ENCODE measurements around the gene UBQLN4.
"Not testable (repeated sequence)": the region's sequence is repeated elsewhere in the genome, so short reads cannot be mapped to it uniquely, and the experiment has no call there.

UBQLN4 gene

DNA sequence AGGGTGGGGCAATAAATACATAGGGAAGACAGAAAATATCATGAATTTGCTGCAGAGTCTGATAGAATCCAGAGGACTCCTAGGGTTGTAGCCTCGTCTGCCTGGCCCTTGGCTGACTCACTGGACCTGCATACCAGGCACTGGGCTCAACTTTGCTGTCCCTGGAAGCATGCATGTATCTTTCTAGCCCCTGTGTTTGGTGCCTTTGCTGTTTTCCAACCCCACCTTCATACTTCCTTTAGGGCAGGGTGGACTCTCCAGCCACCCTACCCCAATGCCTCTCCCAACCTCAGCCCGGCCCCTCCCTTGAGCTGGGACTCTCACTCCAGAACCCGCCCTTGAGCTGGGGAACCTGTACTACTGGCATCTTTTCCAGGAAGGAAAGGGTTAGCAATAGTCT is 8.6 kb upstream of the UBQLN4 start:
- no peak for DNase-seq (ENCODE audit: low read depth in 3 of 3)

DNA sequence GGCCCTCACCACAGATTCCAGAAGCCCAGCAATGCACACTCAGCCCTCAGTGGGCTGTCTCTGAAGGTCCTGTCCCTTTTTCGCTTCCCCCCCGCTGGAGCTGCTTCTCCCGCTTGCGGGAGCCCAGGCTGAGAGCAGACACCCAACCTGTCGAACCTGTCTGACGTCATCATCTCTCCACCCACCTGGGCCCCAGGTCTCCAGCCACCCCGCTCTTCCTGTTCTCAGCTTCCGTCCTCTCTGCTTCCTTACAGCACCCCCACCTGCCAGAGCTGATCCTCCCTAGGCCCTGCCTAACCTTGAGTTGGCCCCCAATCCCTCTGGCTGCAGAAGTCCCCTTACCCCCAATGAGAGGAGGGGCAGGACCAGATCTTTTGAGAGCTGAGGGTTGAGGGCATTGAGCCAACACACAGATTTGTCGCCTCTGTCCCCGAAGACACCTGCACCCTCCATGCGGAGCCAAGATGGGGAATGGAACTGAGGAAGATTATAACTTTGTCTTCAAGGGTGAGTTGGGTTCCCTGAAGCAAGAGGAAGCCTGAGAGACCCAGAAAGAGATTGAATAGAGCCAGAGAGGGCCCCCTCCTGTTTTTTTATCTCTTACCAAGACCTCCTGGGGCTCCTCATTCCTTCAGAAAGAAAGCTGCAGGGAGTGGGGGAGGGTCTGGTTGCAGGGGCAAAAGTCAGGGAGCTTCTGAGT is 7.5 kb upstream of the UBQLN4 start, which contains the start of gene RAB25:
RAB25 (plus strand) TSS at position 224 of the 700 bp plus-strand sequence; CDS start at position 465, 241 bp downstream.
- no peak for DNase-seq (ENCODE audit: low read depth in 3 of 3)

DNA sequence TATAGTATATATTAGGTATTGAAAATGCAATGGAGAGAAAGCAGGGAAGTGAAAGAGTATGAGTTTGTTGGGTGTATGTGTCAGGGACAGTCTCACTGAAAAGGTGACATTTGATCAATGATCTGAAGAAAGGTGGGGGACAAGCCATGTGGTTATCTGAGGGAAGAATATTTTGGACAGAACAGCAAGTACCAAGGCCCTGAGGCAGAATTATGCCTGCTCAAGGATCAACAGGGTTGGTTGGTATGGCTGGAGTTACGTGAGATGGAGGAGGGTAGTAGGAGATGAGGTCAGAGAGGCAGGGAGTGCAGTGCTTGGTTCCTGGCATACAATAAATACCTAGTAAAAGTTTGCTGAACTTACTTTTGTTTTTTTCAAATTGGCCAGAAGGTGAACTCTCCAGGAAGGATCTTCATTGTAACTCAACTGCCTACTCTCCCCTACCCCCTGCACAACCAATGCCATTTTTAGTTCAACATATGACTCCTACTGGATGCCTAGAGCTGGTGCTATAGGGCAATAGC is 2.8 kb upstream of the UBQLN4 start:
- DNase-seq (ENCODE audit: low read depth in 3 of 3) = no peak

DNA sequence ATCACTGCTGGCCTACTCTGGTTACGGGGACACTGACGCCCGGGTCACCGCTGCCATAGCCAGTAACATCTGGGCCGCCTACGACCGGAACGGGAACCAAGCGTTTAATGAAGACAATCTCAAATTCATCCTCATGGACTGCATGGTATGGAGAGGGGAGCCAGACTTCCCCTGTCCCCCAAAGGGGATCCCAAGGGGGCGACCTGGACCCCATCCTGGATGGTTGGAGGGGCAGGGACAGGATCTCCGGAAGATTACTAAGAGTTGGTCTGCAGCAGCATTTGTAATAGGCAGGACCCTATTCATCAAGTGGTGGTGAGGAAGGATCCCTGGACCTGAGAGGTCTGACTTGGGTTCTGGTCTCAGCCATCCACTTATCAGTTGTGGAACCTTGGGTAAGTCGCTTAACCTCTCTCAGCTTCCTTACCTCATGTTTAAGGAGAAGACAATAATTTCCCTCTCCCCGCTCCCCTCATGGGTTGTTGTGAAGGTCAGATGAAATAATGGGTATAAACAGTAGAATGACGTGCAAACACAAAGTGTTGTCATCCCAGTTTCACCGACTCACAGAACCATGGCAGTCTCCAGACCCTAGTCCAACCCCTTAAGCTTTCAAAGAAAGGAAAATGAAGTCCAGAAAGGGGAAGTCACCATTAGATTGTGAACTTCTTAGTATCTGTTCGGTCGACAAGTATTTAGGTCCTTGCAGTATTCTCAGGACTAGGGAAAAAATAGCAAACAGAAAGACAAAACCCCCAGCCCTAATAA is 1.9 kb upstream of the UBQLN4 start:
- DNase-seq (ENCODE audit: low read depth in 3 of 3) = no peak

DNA sequence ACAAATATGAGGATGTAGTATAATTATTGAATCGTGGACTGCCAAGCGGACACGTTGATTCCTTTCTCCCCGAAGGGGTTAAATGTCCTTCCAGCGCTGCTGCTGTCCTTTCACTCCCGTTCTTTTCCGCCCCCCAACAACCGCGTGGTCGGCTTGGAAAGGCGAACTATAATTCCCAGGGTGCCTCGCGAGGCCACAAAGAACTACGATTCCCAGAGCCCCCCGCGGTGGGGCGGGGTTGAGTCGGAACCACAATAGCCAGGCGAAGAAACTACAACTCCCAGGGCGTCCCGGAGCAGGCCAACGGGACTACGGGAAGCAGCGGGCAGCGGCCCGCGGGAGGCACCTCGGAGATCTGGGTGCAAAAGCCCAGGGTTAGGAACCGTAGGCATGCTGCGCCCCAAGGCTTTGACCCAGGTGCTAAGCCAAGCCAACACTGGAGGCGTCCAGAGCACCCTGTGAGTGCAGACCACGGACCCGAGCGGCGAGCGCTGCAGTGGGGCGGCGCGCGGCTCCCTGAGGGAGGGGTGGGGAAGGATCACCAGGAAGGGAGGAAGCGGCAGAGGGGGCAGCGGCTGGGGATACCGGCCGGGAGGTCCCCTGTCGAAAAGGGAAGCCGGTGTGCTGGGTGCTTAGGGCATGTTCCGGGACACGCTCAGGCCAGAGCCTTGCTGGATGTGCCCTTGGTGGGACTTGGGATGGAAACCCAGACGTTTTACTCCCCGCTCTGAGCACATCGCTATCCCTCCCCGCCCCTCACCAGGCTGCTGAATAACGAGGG is 1.1 kb upstream of the UBQLN4 start, which contains the start of gene LAMTOR2:
LAMTOR2 (plus strand) TSS at position 283 of the 781 bp plus-strand sequence; CDS start at position 391, 108 bp downstream.
- peak; percentile 90 to 96 (median 94) for DNase-seq (ENCODE audit: low read depth in 3 of 3)

DNA sequence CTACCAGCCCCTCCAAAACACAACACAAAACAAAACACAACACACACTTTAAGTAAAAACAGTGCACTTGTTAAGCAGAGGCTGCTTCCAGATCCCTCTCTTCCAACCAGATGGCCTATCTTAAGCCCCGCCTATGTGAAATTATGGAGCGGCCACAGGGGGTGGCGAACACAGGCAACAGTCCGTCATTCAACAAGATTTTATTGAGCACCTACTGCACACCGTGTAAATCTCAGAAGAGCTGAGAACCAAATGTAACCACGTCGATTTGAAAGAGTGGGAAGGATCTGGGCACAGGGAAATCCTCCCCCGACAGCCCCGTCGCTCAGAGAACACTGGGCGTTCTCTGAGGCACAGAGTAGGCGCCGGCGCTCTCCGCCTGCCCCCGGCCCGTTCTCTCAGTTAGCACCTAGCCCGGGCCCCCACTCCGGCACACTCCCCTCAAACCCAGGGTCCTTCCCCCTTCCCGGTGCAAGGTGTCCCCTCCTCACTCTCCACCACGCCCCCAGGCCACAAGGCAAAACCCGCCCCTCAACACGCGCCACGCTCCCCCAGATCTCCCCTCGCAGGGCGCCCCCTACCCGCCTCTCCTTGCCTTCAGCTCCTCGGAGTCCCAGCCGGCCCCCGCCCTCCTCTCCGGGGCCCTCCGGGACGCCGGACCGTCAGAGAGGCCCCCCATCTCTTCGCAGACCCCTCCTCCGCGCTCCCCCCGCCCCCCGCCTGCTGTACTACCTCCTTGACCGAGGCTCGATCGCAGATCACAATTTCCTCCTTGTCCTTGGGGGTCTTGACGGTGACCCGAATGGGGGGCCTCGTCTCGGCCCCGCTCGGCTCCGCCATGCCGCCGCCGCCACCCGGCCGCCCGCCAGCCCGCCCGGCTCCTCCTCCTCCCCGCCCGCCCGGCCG is 483 bp downstream of the UBQLN4 start:
- peak; percentile 49 to 63 (median 49) for DNase-seq (ENCODE audit: low read depth in 3 of 3)

DNA sequence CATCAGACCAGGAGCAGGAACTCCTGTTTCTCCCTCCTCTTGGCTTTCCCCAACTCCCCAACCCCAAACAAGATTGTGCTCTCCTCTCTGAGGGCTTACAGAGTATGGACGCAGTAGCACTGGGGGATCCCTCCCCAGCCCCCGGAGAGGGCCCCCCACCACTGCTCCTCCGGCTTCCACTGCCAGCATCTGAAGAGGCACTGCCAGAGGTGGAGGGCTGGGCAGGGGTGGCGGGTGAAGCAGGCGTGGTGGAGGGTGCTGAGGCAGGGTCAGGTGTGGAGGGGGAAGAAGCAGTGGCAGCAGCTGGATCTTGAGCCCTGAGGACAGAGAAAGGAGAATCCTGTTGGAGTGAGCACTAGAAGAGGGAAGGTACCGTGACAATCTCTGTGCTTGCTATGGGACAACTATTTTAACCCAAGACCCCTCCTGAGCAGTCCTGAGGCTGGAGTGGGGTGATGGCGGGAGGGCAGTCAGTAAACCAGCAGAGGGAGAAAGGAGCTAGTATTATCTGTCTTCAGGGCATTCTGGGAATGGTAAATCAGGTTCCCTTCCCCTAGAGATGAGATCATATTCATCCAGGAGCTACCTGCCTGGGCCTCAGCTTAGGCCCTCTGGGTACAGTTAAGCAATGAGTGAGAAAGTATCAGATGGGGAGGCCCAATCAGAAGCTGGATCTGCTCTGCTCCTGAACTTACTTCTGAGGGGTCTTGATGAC is 2.4 kb downstream of the UBQLN4 start:
- no peak for DNase-seq (ENCODE audit: low read depth in 3 of 3)

DNA sequence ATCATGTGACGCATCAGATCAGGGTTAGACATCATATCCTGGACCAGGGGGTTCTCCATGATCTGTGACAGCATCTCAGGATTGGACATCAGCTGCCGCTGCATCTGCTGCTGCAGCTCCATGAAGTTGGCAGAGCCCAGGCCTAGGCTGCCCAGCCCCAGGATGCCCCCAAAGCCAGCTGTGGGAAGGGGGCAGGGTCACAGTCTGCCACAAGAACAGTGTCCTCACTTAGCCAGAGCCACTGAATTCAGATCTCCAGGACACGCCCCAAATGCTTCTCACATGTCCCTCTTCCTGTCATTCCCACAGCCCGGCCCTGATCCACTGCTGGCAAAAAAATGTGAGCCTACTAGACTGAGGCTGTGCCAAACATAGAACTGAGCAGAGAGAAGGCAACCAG is 3.2 kb downstream of the UBQLN4 start:
- no peak for DNase-seq (ENCODE audit: low read depth in 3 of 3)

DNA sequence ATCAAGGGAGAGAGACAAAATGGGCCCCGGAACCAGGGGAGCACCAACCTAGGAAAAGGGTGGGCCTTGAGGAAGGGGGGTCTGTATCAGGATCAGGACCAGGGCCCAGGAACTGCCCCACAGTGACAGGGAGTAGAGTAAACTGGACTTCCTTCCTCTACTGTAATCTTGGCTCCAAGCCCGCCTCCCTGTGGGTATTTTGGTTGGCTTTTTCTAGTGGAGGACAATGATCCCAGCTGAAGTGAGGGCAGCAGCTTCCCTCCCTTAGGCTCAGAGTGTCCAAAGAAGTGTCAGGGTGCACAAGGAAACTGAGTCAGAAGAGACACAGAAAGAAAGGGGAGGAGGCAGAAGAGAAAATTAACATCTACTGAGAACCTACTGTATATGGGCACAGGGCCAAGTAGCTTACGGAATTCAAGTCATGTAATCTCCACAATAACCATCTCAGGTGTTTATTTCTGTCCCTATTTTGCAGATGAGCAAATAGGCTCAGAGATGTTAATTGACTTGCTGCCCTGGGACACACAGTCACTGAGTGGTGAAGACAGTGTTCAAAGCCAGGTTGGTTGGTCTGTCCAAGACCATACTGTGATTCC is 4.8 kb downstream of the UBQLN4 start:
- DNase-seq (ENCODE audit: low read depth in 3 of 3) = no peak

DNA sequence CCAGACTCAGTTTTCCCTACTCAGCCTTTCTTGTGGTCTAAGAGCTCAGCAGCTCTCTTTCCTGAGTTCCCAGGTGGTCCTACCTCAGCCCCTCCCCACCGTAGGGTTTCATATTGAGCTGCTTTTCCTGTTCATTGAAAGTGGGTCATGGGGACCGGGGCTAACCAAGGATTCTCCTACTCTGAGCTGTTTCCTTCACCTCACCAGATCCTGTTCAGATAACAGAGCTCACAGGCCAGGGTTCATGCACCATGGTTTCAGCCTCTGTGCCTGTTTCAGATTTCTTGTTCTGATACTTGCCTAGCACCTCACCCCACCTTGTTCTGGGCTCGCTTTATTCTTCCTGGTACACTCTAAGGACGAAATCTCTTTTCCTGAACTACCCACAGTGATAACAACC is 8.5 kb downstream of the UBQLN4 start:
- no peak for DNase-seq (ENCODE audit: low read depth in 3 of 3)

DNA sequence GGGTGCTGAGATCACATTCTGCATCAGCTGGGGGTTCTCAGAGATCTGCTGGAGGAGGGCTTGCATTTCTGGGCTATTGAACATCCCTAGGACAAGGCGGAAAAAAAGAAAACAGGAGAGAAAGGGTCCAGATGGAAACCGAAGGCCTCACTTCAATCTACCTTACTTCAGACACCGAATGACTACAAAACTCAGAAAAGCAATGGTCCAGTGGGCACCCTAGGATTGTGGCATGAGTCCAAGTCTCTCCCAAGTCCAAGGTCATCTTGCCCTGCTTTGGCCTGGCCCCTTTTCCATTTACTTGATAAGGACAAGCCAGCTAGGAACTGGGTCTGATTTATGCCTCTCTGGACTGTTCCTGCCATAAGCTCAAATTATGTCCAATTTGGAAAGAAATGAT is 10.8 kb downstream of the UBQLN4 start:
- no peak for DNase-seq (ENCODE audit: low read depth in 3 of 3)

DNA sequence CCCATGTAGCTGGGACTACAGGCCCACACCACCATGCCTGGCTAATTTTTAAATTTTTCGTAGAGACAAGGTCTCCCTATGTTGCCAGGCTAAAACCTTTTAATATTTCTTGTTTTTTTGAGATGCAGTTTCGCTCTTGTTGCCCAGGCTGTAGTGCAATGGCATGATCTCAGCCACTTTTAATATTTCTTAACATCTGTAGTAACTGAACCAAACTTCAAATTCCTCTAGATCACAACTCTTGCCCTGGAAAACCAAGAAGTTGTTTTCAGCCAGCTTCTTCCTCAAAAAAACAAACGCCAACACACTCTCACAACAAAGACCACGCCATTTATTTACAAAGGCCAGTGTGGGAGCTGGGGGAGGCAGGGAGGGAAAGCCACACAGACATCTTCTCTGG is 18.6 kb downstream of the UBQLN4 start:
- not testable (repeated sequence) for DNase-seq (ENCODE audit: low read depth in 3 of 3)

DNA sequence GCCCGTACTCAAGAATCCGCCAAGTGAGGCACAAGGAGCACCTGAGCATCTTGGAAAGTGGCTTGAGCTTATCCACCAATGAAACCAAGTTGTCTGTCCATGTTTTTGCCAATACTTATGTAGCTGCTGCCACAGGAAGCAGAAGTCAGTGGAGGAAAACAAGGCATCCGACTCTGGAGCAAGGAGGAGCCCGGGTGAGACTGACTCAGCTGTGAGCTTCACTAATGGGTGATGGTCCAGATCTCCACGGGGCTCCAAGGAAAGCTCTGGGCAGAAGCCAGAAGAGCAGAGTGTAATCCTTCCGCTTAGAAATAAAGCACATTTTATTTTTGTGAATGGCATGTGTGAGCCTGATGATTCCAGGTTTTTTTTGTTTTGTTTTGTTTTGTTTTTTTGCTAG is 20.6 kb downstream of the UBQLN4 start:
- DNase-seq (ENCODE audit: low read depth in 3 of 3) = no peak

DNA sequence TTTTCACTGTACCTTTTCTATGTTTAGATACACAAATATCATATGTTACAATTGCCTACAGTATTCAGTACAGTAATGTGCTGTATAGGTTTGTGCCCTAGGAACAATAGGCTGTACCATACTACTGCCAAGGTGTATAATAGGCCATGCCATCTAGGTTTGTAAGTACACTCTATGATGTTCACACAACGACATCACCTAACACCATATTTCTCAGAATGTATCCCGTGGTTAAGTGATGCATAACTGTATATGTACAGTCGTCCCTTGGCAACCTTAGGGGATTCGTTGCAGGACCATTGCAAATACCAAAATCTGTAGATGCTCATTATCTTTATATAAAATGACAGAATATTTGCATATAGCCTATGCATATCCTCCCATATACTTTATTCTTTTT is 27.0 kb downstream of the UBQLN4 start:
- DNase-seq (ENCODE audit: low read depth in 3 of 3) = no peak

DNA sequence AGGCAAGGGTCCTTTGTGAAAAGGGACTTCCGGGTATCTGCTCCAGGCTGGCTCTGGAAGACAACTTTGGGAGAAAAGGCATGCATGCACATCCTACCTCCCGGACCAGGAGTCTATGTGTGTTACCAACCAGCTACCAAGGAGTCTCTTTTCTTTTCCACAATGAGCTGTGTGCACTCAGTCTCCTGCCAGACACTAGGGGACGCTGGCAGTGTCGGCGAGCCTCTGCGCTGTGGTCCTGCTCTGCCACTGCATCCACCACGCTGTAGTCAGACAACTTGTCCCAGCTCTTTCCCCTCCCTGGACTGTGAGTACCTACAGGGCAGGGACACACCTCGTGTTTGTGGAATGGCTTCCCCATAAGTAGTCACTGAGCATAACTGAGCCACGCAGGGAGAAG is 27.7 kb downstream of the UBQLN4 start:
- DNase-seq (ENCODE audit: low read depth in 3 of 3) = no peak

DNA sequence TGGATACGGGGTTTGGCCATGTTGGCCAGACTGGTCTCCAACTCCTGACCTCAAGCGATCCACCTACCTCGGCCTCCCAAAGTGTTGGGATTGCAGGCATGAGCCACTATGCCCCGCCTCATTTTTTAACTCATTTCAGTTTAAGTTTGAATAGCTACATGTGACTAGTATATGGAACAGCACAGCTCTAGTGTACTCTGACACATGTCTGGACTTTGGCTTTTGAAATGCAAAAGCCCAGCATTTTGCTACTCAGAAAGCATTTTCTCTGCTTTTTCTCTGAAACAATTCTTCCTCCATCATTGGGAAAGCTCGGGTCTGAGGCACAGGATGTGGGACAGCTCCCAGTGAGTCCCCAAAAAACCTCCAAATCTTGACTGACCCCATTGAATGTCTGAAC is 28.8 kb downstream of the UBQLN4 start:
- DNase-seq (ENCODE audit: low read depth in 3 of 3) = no peak

DNA sequence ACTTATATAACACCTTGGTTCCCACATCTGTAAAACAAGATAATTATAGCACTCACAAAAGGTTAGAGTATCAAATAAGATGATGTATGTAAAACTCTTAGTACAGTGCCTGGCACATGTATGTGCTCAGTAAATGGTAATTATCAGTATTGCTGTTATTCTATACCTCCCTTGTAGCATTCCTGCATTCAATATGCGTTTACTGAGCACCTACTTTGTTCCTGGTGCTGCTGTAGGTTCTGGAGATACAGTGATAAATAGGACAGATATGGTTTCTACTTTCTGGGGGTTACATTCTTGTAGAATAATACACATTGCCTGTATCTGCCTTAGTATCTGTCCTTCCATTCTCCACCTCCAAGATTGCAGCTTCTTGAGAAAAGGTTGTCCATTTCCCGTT is 31.6 kb downstream of the UBQLN4 start:
- DNase-seq (ENCODE audit: low read depth in 3 of 3) = no peak

DNA sequence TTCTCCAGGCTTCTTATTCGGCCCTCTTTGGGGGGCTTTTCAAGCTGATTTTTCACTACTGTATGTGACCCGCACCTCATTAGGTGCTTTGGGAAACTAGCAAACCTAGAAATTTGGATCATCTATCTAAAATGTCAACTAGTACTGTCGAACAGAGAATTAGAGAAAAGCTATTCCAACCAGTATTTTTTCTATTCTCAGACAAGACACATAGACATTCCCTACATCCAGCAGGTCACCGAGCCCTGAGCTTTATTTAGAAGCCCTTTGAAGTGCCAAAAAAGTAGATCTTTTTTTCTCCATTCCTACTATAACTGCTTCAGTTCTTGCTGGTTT is 32.5 kb downstream of the UBQLN4 start:
- DNase-seq (ENCODE audit: low read depth in 3 of 3) = no peak

DNA sequence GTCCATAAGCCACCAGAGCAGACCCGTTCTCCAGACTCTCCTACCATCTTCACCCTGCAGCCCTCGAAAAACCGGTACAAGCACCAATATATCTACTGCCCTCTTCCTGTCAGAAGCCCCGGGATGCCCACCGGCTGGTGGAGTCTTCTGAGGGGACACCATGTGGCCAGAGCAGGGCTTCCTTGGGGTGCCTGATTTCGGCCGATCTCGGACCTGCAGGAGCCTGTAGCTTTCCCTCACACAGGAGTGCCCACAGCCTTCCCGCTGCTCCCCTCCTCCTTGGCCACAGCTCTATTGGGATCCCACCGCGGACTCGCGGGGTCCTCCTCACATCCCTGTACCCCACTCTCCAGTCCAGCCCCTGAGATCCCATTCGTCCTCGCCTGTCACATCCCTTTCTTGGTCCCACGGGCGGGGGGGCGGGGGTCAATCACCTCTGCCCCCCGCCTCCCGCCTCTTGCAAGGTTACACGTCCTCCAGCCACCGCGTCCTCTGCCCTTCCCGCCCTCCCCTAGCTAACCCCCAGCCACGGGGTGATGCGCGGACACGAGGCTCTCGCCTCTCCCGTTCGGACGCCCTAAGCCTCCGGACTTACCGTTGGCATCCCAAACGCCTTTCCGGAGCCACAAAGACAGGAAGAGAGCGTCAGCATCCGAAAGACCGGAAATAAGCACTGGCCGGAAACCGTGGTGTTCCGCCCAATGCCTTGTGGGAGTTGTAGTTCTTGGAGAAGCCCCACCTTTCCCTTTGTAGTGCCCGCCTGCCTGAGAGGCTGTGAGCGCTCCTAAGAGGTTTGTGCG is 33.1 kb downstream of the UBQLN4 start, which contains the start of gene SSR2:
SSR2 (minus strand) TSS at position 659 of the 800 bp plus-strand sequence. CDS start 784 bp downstream, outside the sequence.
- DNase-seq (ENCODE audit: low read depth in 3 of 3) = peak; percentile 54 to 66 (median 65)

All from stimulated activated CD4-positive, alpha-beta T cell treated with anti-CD3 and anti-CD28 coated beads, TNF-alpha, amount 100 ng/mL, for 4 hours (primary cell).